NCI-H226 (cell line): ENCODE measurements around the gene MYDGF.

ENCODE experiments used
- DNase-seq: peaks from one replicate; pipeline ENCODE4 v3.0.0-alpha.2; 2015

MYDGF gene

GRCh38 chr19:4673726-4674125 is 3.6 kb upstream of the MYDGF start:
- DNase-seq = no peak

GRCh38 chr19:4673216-4673615 is 3.1 kb upstream of the MYDGF start:
- DNase-seq = no peak

- DNase-seq = no peak
Measured at GRCh38 chr19:4671185-4671851, 1.2 kb upstream of the MYDGF start.

GRCh38 chr19:4664642-4665041 is 5.5 kb downstream of the MYDGF start:
- no peak for DNase-seq

- DNase-seq = no peak
Measured at GRCh38 chr19:4662812-4663211, 7.3 kb downstream of the MYDGF start.

GRCh38 chr19:4662020-4662695 is 8.0 kb downstream of the MYDGF start:
- DNase-seq = no peak

GRCh38 chr19:4660993-4661392 is 9.1 kb downstream of the MYDGF start:
- no peak for DNase-seq

- DNase-seq = no peak
Measured at GRCh38 chr19:4660181-4660791, 9.9 kb downstream of the MYDGF start.

- no peak for DNase-seq
Measured at GRCh38 chr19:4657835-4658234, 12.3 kb downstream of the MYDGF start.

GRCh38 chr19:4657262-4657661 is 12.9 kb downstream of the MYDGF start:
- DNase-seq = no peak

GRCh38 chr19:4656102-4656501 is 14.0 kb downstream of the MYDGF start:
- DNase-seq = no peak

- no peak for DNase-seq
Measured at GRCh38 chr19:4654437-4655361, 15.4 kb downstream of the MYDGF start.

GRCh38 chr19:4653793-4654436 is 16.2 kb downstream of the MYDGF start:
- DNase-seq = no peak

GRCh38 chr19:4652075-4652474 is 18.1 kb downstream of the MYDGF start:
- DNase-seq = no peak

- DNase-seq = no peak
Measured at GRCh38 chr19:4650159-4650558, 20.0 kb downstream of the MYDGF start.

GRCh38 chr19:4649392-4650047 is 20.6 kb downstream of the MYDGF start:
- DNase-seq = no peak

- DNase-seq = no peak
Measured at GRCh38 chr19:4647676-4648644, 22.2 kb downstream of the MYDGF start.

GRCh38 chr19:4645718-4646117 is 24.4 kb downstream of the MYDGF start:
- DNase-seq = no peak

GRCh38 chr19:4642625-4643024 is 27.5 kb downstream of the MYDGF start:
- DNase-seq = no peak

- no peak for DNase-seq
Measured at GRCh38 chr19:4641132-4641531, 29.0 kb downstream of the MYDGF start.
